ENCODE data around the gene MYO7A. TPM values are rescaled to one million over a fixed set of nuclear protein-coding genes. Genes with fewer than 3 reads are reported as not detected.

Gene MYO7A
- total RNA-seq, 3 donors from 2014 or later = 4.3 to 23.5 (median 4.5) TPM

- H3K4me1 ChIP-seq = no peaks in the 10 kb centered on the region
- no peaks in the 10 kb centered on the region for H3K27me3 ChIP-seq
- no peaks in the 10 kb centered on the region for H3K9me3 ChIP-seq
- no peak overlapping the region for H3K4me3 ChIP-seq
- TF ChIP-seq POLR2AphosphoS5 (IDR thresholded peaks at IDR 0.05) = no peak
- peak; percentile 67 to 82 (median 77) for TF ChIP-seq CTCF (IDR thresholded peaks at IDR 0.05)
- intact Hi-C loops (cut with DNase I; ENCODE audit: low total_unique reads) = no loop called here
- peak; percentile 65 to 80 for DNase-seq (ENCODE audit: low spot score in 2 of 2)
- H3K36me3 ChIP-seq = no peaks in the 10 kb centered on the region
- no peak overlapping the region for H3K27ac ChIP-seq
Measured at GRCh38 chr11:77187776-77188632, 60.0 kb downstream of the MYO7A start.

- H3K4me1 ChIP-seq = no peaks in the 10 kb centered on the region
- H3K4me3 ChIP-seq = no peak overlapping the region
- no peaks in the 10 kb centered on the region for H3K9me3 ChIP-seq
- H3K36me3 ChIP-seq = no peaks in the 10 kb centered on the region
- TF ChIP-seq CTCF (IDR thresholded peaks at IDR 0.05) = peak in 1 of 3 donors; percentile 3
- no peak for TF ChIP-seq POLR2AphosphoS5 (IDR thresholded peaks at IDR 0.05)
- no peak for TF ChIP-seq POLR2A (IDR thresholded peaks at IDR 0.05)
- intact Hi-C loops (cut with DNase I; ENCODE audit: low total_unique reads) = no loop called here
- H3K27ac ChIP-seq = no peak overlapping the region
- H3K27me3 ChIP-seq = no peaks in the 10 kb centered on the region
- DNase-seq (ENCODE audit: low spot score in 2 of 2) = no peak
Measured at GRCh38 chr11:77188633-77189491, 60.8 kb downstream of the MYO7A start.

- Histone ChIP-seq H3K4me1 (no peaks in the 10 kb centered on the region), H3K27ac (no peak overlapping the region), H3K9me3 (no peaks in the 10 kb centered on the region), H3K36me3 (no peaks in the 10 kb centered on the region), H3K4me3 (no peak overlapping the region), H3K27me3 (no peaks in the 10 kb centered on the region)
- DNase-seq (ENCODE audit: low spot score in 2 of 2) = no peak
- no peak for TF ChIP-seq POLR2AphosphoS5 (IDR thresholded peaks at IDR 0.05)
- TF ChIP-seq CTCF (IDR thresholded peaks at IDR 0.05) = no peak
- no peak for TF ChIP-seq POLR2A (IDR thresholded peaks at IDR 0.05)
- intact Hi-C loops (cut with DNase I; ENCODE audit: low total_unique reads) = loop anchor here (5.0 to 10.0 kb wide), 2 partner anchors 355 to 1727 kb away; no protein-coding TSS in a partner anchor
Measured at GRCh38 chr11:77189588-77190210, 61.7 kb downstream of the MYO7A start.

DNA sequence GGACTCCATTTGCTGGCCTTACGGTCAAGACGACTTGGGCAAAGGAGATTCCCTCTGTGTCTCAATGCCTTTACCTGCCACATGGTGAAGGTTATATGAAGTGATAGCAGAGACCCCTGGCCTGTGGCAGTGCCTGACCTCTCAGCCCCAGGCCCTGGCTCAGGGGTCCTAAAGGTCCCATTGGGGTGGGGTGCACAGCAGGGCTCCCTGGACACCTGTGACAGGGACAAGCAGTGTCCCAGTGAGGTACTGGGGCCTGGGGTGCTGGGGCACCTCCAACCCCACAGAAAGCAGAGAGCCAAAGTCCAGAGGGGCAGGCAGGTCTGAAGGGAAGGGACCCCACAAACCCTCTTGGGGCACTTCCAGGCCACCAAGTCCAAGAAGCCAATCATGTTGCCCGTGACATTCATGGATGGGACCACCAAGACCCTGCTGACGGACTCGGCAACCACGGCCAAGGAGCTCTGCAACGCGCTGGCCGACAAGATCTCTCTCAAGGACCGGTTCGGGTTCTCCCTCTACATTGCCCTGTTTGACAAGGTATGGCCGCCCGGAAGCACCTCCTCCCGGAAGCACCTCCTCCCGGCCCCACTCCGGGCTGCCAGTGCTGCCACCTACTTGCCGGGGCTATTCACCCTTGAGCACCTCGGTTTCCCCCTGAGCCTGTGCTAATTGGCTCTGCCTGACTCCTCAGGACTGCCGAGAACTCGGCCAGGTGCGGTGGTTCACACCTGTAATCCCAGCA, 62.5 kb downstream of the MYO7A start:
- Histone ChIP-seq H3K4me1 (no peaks in the 10 kb centered on the region), H3K27me3 (no peaks in the 10 kb centered on the region), H3K4me3 (no peak overlapping the region), H3K36me3 (no peaks in the 10 kb centered on the region), H3K9me3 (no peaks in the 10 kb centered on the region), H3K27ac (no peak overlapping the region)
- TF ChIP-seq POLR2AphosphoS5 (IDR thresholded peaks at IDR 0.05) (no peak), POLR2A (IDR thresholded peaks at IDR 0.05) (no peak), CTCF (IDR thresholded peaks at IDR 0.05) (no peak)
- intact Hi-C loops (cut with DNase I; ENCODE audit: low total_unique reads) = loop anchor here (5.0 to 10.0 kb wide), 2 partner anchors 354 to 1728 kb away; no protein-coding TSS in a partner anchor
- DNase-seq (ENCODE audit: low spot score in 2 of 2) = no peak
